Esophagus muscularis mucosa (tissue), 4 donors: Measurements from ENCODE around the gene CRABP2. TPM values are rescaled to one million over a fixed set of nuclear protein-coding genes. Genes with fewer than 3 reads are reported as not detected.

Experiments
- DNase-seq: peaks from one replicate; pipeline ENCODE4 v3.0.0-alpha.2; 2017; ENCODE audit errors: extremely low spot score
- H3K27ac ChIP-seq, 4 donors: fragments of 200-600 bp; sonication (generic); replicated peaks in 1 of 4; 1 replicate in 3 of 4; 2 replicates in 1 of 4; pipeline ENCODE4 v1.5.1; 2016 to 2019; ENCODE audit warnings: mild to moderate bottlenecking in 1 of 4
- H3K27me3 ChIP-seq, 4 donors: fragments of 200-600 bp; sonication (generic); one replicate each; pipeline versions ENCODE4 v1.5.1 to v1.6.0; 2016 to 2019
- H3K36me3 ChIP-seq, 4 donors: fragments of 200-600 bp; sonication (generic); one replicate each; pipeline ENCODE4 v1.5.1; 2016 to 2019
- H3K4me1 ChIP-seq, 4 donors: fragments of 200-600 bp; sonication (generic); one replicate each; pipeline ENCODE4 v1.5.1; 2016 to 2019
- H3K4me3 ChIP-seq, 4 donors: fragments of 200-600 bp; sonication (generic); 1 replicate in 2 of 4; 2 replicates in 2 of 4; pipeline ENCODE4 v1.5.1; 2016 to 2019; ENCODE audit warnings: mild to moderate bottlenecking in 4 of 4, moderate library complexity in 1 of 4
- H3K9me3 ChIP-seq, 4 donors: fragments of 200-600 bp; sonication (generic); 1 replicate in 3 of 4; 2 replicates in 1 of 4; pipeline ENCODE4 v1.5.1; 2016 to 2019
- EP300 ChIP-seq: sonication (generic); formaldehyde crosslinking; IDR thresholded peaks from one replicate; pipeline ENCODE4 v1.6.1; 2017; ENCODE audit warnings: antibody characterized with exemption
- POLR2A ChIP-seq: fragments of 450-650 bp; IDR thresholded peaks from one replicate; pipeline ENCODE4 v1.6.1; 2017; ENCODE audit warnings: antibody characterized with exemption, moderate library complexity, mild to moderate bottlenecking, low read depth
- POLR2AphosphoS5 ChIP-seq, 2 donors: sonication (generic); formaldehyde crosslinking; IDR thresholded peaks; one replicate each; pipeline ENCODE4 v1.6.1; 2017; ENCODE audit warnings: antibody characterized with exemption in 2 of 2
- WGBS: methylation state at CpG from one replicate; pipeline ENCODE4 v1.1.5; 2018; 5-methylcytosine and 5-hydroxymethylcytosine counted together
- intact Hi-C: fragments of 100-400 bp; cut with DNase I; formaldehyde crosslinking; loops from one replicate; pipeline ENCODE4 v1.15.1; 2023
- total RNA-seq, 4 donors: library from RNA; depleted of rRNA; stranded (reverse); fragments of >200 nt; gene quantifications; one replicate each; pipeline versions ENCODE4 v1.1.0 to v1.2.1, GENCODE V29; 2016
- TF ChIP-seq, protein P1 (sequence below), 3 experiments: fragments of 200-600 bp in 2 of 3; fragments of 450-650 bp in 1 of 3; sonication (generic) in 2 of 3; IDR thresholded peaks; one replicate each; pipeline ENCODE4 v1.5.1; 2017 to 2019; ENCODE audit warnings: antibody characterized with exemption in 3 of 3, mild to moderate bottlenecking in 2 of 3, moderate library complexity in 1 of 3

Gene CRABP2
- total RNA-seq, 4 donors from 2014 or later, result 1.2 to 6.4 (median 2.7) TPM

- Histone ChIP-seq H3K4me3 (no peak overlapping the region), H3K4me1 (peaks cover 30 to 80% (median 70%) of the 10 kb centered on the region in 4 donors), H3K9me3 (no peaks in the 10 kb centered on the region), H3K27ac (peak overlapping the region; percentile 56 to 76 (median 64)), H3K36me3 (no peaks in the 10 kb centered on the region), H3K27me3 (no peaks in the 10 kb centered on the region)
- WGBS, result 24% methylated on average over 9 of the region's 11 CpGs
- TF ChIP-seq EP300, result no peak
- TF ChIP-seq POLR2A, result no peak
- TF ChIP-seq, protein P1, sequence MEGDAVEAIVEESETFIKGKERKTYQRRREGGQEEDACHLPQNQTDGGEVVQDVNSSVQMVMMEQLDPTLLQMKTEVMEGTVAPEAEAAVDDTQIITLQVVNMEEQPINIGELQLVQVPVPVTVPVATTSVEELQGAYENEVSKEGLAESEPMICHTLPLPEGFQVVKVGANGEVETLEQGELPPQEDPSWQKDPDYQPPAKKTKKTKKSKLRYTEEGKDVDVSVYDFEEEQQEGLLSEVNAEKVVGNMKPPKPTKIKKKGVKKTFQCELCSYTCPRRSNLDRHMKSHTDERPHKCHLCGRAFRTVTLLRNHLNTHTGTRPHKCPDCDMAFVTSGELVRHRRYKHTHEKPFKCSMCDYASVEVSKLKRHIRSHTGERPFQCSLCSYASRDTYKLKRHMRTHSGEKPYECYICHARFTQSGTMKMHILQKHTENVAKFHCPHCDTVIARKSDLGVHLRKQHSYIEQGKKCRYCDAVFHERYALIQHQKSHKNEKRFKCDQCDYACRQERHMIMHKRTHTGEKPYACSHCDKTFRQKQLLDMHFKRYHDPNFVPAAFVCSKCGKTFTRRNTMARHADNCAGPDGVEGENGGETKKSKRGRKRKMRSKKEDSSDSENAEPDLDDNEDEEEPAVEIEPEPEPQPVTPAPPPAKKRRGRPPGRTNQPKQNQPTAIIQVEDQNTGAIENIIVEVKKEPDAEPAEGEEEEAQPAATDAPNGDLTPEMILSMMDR (IDR thresholded peaks at IDR 0.05), result no peak
- peak; percentile 29 to 41 for TF ChIP-seq POLR2AphosphoS5 (IDR thresholded peaks at IDR 0.05)
- no peak for DNase-seq
- intact Hi-C loops, result no loop called here
These were observed 4.5 kb upstream of the CRABP2 start for GRCh38 chr1:156709757-156710489.

GRCh38 chr1:156709031-156709430, 3.6 kb upstream of the CRABP2 start:
- Histone ChIP-seq H3K4me3 (no peak overlapping the region), H3K9me3 (no peaks in the 10 kb centered on the region), H3K36me3 (no peaks in the 10 kb centered on the region), H3K27ac (peak overlapping the region; percentile 56 to 88 (median 71)), H3K4me1 (peaks cover 38 to 89% (median 79%) of the 10 kb centered on the region in 4 donors), H3K27me3 (peaks cover 0 to 5% (median 0%) of the 10 kb centered on the region in 4 donors)
- 85% methylated on average over 4 of the region's 4 CpGs for WGBS
- TF ChIP-seq, protein P1 (IDR thresholded peaks at IDR 0.05), result no peak
- TF ChIP-seq EP300, result no peak
- TF ChIP-seq POLR2AphosphoS5 (IDR thresholded peaks at IDR 0.05), result no peak
- no peak for TF ChIP-seq POLR2A
- intact Hi-C loops, result no loop called here
- no peak for DNase-seq

DNA sequence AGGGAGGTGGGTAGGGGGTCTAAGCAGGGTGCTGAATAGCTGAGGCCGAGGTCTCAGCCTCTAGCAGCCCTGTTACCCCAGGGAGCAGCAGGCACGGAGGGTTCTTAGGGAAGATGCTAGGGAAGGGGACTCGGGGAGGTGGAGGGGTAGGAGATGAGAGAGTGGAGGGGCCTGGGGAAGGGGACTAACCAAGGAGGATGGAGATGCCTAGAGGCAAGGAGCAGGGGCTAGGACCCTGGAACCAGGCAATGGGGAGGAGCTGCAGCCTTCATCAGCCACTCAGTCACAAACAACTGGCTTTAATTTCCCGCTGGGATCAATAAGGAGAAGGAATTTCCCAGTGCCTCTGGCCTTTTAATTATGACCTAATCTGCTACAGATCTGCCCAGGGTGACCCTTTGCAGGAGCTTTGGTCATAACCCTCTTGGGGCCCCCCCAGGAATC, 2.9 kb upstream of the CRABP2 start:
- Histone ChIP-seq H3K4me3 (no peak overlapping the region), H3K9me3 (no peaks in the 10 kb centered on the region), H3K36me3 (no peaks in the 10 kb centered on the region), H3K27ac (peak overlapping the region; percentile 76 to 88 (median 88)), H3K4me1 (peaks cover 39 to 97% (median 86%) of the 10 kb centered on the region in 4 donors), H3K27me3 (peaks cover 0 to 13% (median 0%) of the 10 kb centered on the region in 4 donors)
- 70% methylated on average over 4 of the region's 4 CpGs for WGBS
- DNase-seq, result no peak
- intact Hi-C loops, result no loop called here
- TF ChIP-seq, protein P1 (IDR thresholded peaks at IDR 0.05), result no peak
- TF ChIP-seq POLR2AphosphoS5 (IDR thresholded peaks at IDR 0.05), result no peak
- TF ChIP-seq POLR2A, result no peak
- no peak for TF ChIP-seq EP300

DNA sequence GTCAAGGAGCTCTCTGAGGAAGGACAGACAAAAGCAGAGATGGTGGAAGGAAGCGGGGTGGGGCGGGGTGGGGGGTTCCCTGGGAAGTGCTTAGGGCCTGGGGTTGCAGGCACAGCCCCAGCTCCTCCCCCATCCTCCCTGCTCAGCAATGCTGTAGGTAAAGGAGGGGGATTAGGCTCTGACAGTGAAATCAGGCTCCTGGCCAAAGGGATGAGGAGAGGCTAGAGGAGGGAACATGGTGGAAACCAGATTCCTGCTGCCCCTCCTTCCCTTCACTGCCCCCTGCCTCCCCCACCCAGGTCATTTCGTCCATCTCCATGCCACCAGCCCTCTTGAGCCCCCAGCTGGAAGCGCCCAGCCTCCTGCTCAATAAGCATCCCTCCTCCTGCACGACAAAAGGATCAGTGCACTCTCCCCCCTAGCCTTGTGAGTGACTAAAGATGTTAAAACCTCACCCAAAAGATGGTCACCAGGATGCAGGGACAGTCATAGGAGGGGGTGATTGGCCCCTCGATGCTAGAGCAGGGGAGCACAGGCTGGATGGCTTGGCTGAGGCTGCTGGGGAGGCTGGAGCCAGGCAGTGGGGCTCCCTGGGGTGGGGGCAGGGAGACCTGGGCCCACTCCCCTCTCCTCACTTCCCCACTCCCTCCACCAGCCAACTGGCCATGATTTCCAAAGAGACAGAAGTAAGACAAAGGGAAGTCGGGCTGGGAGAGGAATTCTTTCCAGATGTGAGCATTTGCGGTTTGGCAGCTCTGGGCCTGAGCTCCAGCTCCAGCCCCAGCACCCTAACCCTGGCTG, 2.2 kb upstream of the CRABP2 start:
- no peaks in the 10 kb centered on the region for H3K36me3 ChIP-seq
- TF ChIP-seq POLR2A, result no peak
- no peak for TF ChIP-seq EP300
- TF ChIP-seq POLR2AphosphoS5 (IDR thresholded peaks at IDR 0.05), result no peak
- TF ChIP-seq, protein P1 (IDR thresholded peaks at IDR 0.05), result no peak
- DNase-seq, result no peak
- peaks cover 39 to 91% (median 81%) of the 10 kb centered on the region in 4 donors for H3K4me1 ChIP-seq
- intact Hi-C loops, result loop anchor here (2.0 kb wide), 1 partner anchor 17 kb away; no protein-coding TSS in a partner anchor
- peak overlapping the region; percentile 76 to 88 (median 88) for H3K27ac ChIP-seq
- peaks cover 0 to 16% (median 0%) of the 10 kb centered on the region in 4 donors for H3K27me3 ChIP-seq
- H3K4me3 ChIP-seq, result no peak overlapping the region
- H3K9me3 ChIP-seq, result no peaks in the 10 kb centered on the region
- WGBS, result 77% methylated on average over 7 of the region's 8 CpGs
